Hepatocyte (in vitro differentiated cells): Measurements from ENCODE around the gene RAI1.

Experiments
- EZH2 ChIP-seq: fragments of 200-600 bp; sonication (generic); IDR thresholded peaks from 2 replicates; pipeline ENCODE4 v1.6.1; 2016; ENCODE audit warnings: antibody characterized with exemption, mild to moderate bottlenecking, borderline replicate concordance
- EZH2phosphoT487 ChIP-seq: fragments of 200-600 bp; sonication (generic); IDR thresholded peaks from one replicate; pipeline ENCODE4 v1.6.1; 2018; ENCODE audit warnings: antibody characterized with exemption, mild to moderate bottlenecking, low read depth, moderate library complexity; ENCODE audit not compliant: unreplicated experiment, severe bottlenecking
- TF ChIP-seq, protein P1 (sequence below): fragments of 200-600 bp; sonication (generic); IDR thresholded peaks from 2 replicates; pipeline ENCODE4 v1.5.1; 2016; ENCODE audit warnings: antibody characterized with exemption, mild to moderate bottlenecking; ENCODE audit not compliant: poor library complexity

DNA sequence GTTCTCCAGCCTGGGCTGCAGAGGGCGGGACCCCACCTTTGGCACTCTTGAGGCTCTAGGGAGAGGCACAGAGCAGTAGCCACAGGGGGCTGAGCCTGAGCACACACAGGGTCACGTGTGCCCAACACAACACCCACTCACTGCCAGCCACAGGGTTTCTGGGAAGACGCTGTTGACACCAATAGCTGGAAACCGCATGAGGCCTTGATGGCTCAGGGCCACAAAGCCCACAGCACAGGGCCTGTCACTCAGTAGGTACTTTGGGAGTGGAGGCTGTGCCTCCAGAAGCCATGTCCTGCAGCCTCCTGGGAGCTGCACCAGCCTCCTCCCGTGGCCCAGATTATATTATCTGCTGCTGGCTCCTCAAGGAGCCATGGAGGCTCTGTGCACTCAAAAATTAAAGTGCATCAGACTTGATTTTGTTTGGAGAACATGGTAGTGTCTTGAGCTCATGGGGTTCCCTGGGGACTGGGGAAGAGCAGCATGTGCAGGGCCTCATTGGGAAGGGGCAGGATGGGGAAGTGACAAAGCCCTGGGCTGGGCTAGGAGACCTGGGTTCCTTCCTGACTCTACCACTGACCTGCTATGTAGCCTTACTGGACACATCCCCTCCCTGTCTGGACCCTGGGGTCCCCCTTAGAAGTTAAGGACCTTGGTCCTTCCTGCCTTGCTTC, 168.0 kb downstream of the RAI1 start:
- TF ChIP-seq, protein P1, sequence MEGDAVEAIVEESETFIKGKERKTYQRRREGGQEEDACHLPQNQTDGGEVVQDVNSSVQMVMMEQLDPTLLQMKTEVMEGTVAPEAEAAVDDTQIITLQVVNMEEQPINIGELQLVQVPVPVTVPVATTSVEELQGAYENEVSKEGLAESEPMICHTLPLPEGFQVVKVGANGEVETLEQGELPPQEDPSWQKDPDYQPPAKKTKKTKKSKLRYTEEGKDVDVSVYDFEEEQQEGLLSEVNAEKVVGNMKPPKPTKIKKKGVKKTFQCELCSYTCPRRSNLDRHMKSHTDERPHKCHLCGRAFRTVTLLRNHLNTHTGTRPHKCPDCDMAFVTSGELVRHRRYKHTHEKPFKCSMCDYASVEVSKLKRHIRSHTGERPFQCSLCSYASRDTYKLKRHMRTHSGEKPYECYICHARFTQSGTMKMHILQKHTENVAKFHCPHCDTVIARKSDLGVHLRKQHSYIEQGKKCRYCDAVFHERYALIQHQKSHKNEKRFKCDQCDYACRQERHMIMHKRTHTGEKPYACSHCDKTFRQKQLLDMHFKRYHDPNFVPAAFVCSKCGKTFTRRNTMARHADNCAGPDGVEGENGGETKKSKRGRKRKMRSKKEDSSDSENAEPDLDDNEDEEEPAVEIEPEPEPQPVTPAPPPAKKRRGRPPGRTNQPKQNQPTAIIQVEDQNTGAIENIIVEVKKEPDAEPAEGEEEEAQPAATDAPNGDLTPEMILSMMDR: no peak
- no peak for TF ChIP-seq EZH2
- no peak for TF ChIP-seq EZH2phosphoT487
